Body of pancreas (tissue), 4 donors: Measurements from ENCODE around the gene PCBP3. TPM values are rescaled to one million over a fixed set of nuclear protein-coding genes. Genes with fewer than 3 reads are reported as not detected.
"Not testable (repeated sequence)": the region's sequence is repeated elsewhere in the genome, so short reads cannot be mapped to it uniquely, and the experiment has no call there.

Source experiments
- ATAC-seq: fragments of 150-250 bp; one replicate; pipeline ENCODE4 v1.9.1; 2016
- DNase-seq, 4 donors: peaks; one replicate each; pipeline ENCODE4 v3.0.0-alpha.2; 2019
- H3K27ac ChIP-seq, 4 donors: fragments of 200-600 bp; sonication (generic); 1 replicate in 3 of 4; 2 replicates in 1 of 4; pipeline versions ENCODE4 v1.5.1 to v1.6.1; 2016 to 2019; ENCODE audit warnings: mild to moderate bottlenecking in 1 of 4, mixed read lengths in 1 of 4, moderate library complexity in 1 of 4
- H3K27me3 ChIP-seq, 2 donors: fragments of 200-600 bp; sonication (generic); one replicate each; pipeline ENCODE4 v1.6.0; 2016; ENCODE audit warnings: mild to moderate bottlenecking in 1 of 2
- H3K36me3 ChIP-seq, 2 donors: fragments of 200-600 bp; sonication (generic); replicated peaks in 1 of 2; 2 replicates each; pipeline ENCODE4 v1.5.1; 2016; ENCODE audit warnings: low read depth in 2 of 2; ENCODE audit not compliant: insufficient read depth in 1 of 2
- H3K4me1 ChIP-seq: fragments of 200-600 bp; sonication (generic); one replicate; pipeline ENCODE4 v1.6.0; 2016
- H3K4me3 ChIP-seq, 2 donors: fragments of 200-600 bp; sonication (generic); 1 replicate in 1 of 2; 2 replicates in 1 of 2; pipeline ENCODE4 v1.5.1; 2016 to 2019
- H3K9me3 ChIP-seq, 3 donors: fragments of 200-600 bp; sonication (generic); 1 replicate in 2 of 3; 2 replicates in 1 of 3; pipeline ENCODE4 v1.5.1; 2016
- CTCF ChIP-seq, 7 experiments: fragments of 450-650 bp in 4 of 7; fragments of 200-600 bp in 3 of 7; sonication (generic) in 3 of 7; IDR thresholded peaks; one replicate each; pipeline ENCODE4 v1.5.1; 2016 to 2019; ENCODE audit warnings: antibody characterized with exemption in 7 of 7
- POLR2A ChIP-seq, 3 donors: fragments of 450-650 bp; IDR thresholded peaks; one replicate each; pipeline ENCODE4 v1.6.1; 2016; ENCODE audit warnings: antibody characterized with exemption in 3 of 3, mild to moderate bottlenecking in 2 of 3
- WGBS, 2 donors: methylation state at CpG; one replicate each; pipeline ENCODE4 v1.1.5; 2017; 5-methylcytosine and 5-hydroxymethylcytosine counted together
- intact Hi-C: fragments of 100-400 bp; cut with DNase I; formaldehyde crosslinking; loops from one replicate; pipeline ENCODE4 v1.15.1; 2023
- total RNA-seq, 2 donors: library from RNA; depleted of rRNA; stranded (reverse); fragments of >200 nt; gene quantifications; one replicate each; pipeline ENCODE4 v1.1.0, GENCODE V29; 2016

PCBP3 gene
- total RNA-seq, 2 donors from 2014 or later = 1.3 to 4.6 TPM

- ATAC-seq (peak; percentile 58), DNase-seq (peak; percentile 49 to 72 (median 63))
- Histone ChIP-seq H3K36me3 (no peaks in the 10 kb centered on the region), H3K27ac (no peak overlapping the region), H3K4me3 (no peak overlapping the region), H3K9me3 (no peaks in the 10 kb centered on the region), H3K27me3 (no peaks in the 10 kb centered on the region), H3K4me1 (no peaks in the 10 kb centered on the region)
- 38 to 42% methylated on average over 18 to 29 of the region's 29 CpGs for WGBS, 2 donors
- intact Hi-C loops = no loop called here
- peak; percentile 13 to 40 (median 38) for TF ChIP-seq CTCF (IDR thresholded peaks at IDR 0.05)
- no peak for TF ChIP-seq POLR2A (IDR thresholded peaks at IDR 0.05)
Observed at GRCh38 chr21:45880097-45881068, 236.9 kb downstream of the PCBP3 start.

GRCh38 chr21:45882645-45883044 is 239.1 kb downstream of the PCBP3 start:
- intact Hi-C loops = no loop called here
- 66 to 74% methylated on average over 8 of the region's 8 CpGs for WGBS, 2 donors
- Histone ChIP-seq H3K27ac (no peak overlapping the region), H3K4me1 (no peaks in the 10 kb centered on the region), H3K9me3 (no peaks in the 10 kb centered on the region), H3K4me3 (no peak overlapping the region), H3K36me3 (no peaks in the 10 kb centered on the region), H3K27me3 (no peaks in the 10 kb centered on the region)
- TF ChIP-seq POLR2A (IDR thresholded peaks at IDR 0.05) = no peak
- TF ChIP-seq CTCF (IDR thresholded peaks at IDR 0.05) = no peak
- ATAC-seq (no peak), DNase-seq (no peak)

- WGBS, 2 donors = 84 to 89% methylated on average over 4 of the region's 4 CpGs
- Histone ChIP-seq H3K4me3 (no peak overlapping the region), H3K4me1 (no peaks in the 10 kb centered on the region), H3K36me3 (no peaks in the 10 kb centered on the region), H3K27ac (no peak overlapping the region), H3K9me3 (no peaks in the 10 kb centered on the region), H3K27me3 (no peaks in the 10 kb centered on the region)
- intact Hi-C loops = no loop called here
- TF ChIP-seq POLR2A (IDR thresholded peaks at IDR 0.05) (no peak), CTCF (IDR thresholded peaks at IDR 0.05) (no peak)
- no peak for DNase-seq
- ATAC-seq = no peak
Observed at GRCh38 chr21:45883090-45883489, 239.6 kb downstream of the PCBP3 start.

GRCh38 chr21:45885597-45885929 is 242.0 kb downstream of the PCBP3 start:
- WGBS, 2 donors = 62 to 70% methylated on average over 3 of the region's 3 CpGs

GRCh38 chr21:45885930-45886601 is 242.5 kb downstream of the PCBP3 start:
- H3K27me3 ChIP-seq, H3K4me3 ChIP-seq, H3K4me1 ChIP-seq, H3K36me3 ChIP-seq, H3K9me3 ChIP-seq, ATAC-seq, DNase-seq, intact Hi-C loops, H3K27ac ChIP-seq: not testable (repeated sequence)
- 40 to 59% methylated on average over 15 to 16 of the region's 21 CpGs for WGBS, 2 donors

More at GRCh38 chr21:45885597-45885929, 242.0 kb downstream of the PCBP3 start:
- intact Hi-C loops = no loop called here
- no peak overlapping the region for H3K4me3 ChIP-seq
- no peak for TF ChIP-seq POLR2A (IDR thresholded peaks at IDR 0.05)
- TF ChIP-seq CTCF (IDR thresholded peaks at IDR 0.05) = no peak
- no peak overlapping the region for H3K27ac ChIP-seq
- H3K4me1 ChIP-seq = no peaks in the 10 kb centered on the region
- no peaks in the 10 kb centered on the region for H3K27me3 ChIP-seq
- DNase-seq = no peak
- no peak for ATAC-seq
- no peaks in the 10 kb centered on the region for H3K9me3 ChIP-seq
- no peaks in the 10 kb centered on the region for H3K36me3 ChIP-seq
